Measurements from ENCODE around the gene KCNIP1.

The KCNIP1 gene

DNA sequence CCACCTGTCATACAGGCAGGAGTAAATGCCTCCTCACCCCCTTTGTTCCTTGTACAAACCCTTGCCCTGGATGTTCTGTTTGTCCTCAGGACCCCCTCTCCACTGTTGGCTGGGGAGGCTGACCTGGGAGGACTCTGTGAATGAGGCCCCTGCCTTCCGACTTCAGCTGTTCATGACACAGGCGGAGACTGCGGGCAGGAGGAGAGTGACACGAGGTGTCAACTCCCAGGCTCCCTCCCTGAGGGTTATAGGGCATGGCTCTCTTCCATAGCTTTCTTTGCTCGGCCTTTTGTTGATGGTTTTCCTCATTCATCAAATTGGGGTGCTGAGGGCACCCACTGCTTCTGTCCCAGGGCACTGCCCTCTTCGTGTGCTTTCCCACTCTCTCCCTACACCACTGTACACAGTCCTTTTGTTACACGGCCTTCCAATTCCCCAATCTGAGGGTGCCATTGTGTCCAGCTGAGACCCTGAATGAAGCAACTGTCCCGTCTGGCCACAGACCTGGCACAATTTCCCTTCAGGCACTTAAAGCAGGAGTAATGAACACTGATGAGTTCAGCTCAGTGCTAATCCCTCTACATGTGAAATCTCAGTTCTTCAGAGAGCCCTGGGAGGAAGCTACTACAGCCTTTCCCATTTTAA lies 33.8 kb downstream of the KCNIP1 start:
- no peak overlapping the region for H3K9ac ChIP-seq (ENCODE audit: low read depth, low read length, poor library complexity, severe bottlenecking)
- no peaks in the 10 kb centered on the region for H3K36me3 ChIP-seq (ENCODE audit: insufficient read depth, low read length)
- no peaks in the 10 kb centered on the region for H3K27me3 ChIP-seq (ENCODE audit: insufficient read depth, low read length, poor library complexity, severe bottlenecking)
- no peaks in the 10 kb centered on the region for H3F3A ChIP-seq (ENCODE audit: low read depth)
- no peak overlapping the region for H3K4me3 ChIP-seq (ENCODE audit: low read length, poor library complexity, severe bottlenecking)
- H3K4me2 ChIP-seq (ENCODE audit: low read depth, low read length, poor library complexity, severe bottlenecking) = no peak overlapping the region
- H2AFZ ChIP-seq (ENCODE audit: low read length) = no peak overlapping the region
- TF ChIP-seq EZH2phosphoT487 (IDR thresholded peaks at IDR 0.05; ENCODE audit: borderline replicate concordance) = no peak
- TF ChIP-seq, protein P1, sequence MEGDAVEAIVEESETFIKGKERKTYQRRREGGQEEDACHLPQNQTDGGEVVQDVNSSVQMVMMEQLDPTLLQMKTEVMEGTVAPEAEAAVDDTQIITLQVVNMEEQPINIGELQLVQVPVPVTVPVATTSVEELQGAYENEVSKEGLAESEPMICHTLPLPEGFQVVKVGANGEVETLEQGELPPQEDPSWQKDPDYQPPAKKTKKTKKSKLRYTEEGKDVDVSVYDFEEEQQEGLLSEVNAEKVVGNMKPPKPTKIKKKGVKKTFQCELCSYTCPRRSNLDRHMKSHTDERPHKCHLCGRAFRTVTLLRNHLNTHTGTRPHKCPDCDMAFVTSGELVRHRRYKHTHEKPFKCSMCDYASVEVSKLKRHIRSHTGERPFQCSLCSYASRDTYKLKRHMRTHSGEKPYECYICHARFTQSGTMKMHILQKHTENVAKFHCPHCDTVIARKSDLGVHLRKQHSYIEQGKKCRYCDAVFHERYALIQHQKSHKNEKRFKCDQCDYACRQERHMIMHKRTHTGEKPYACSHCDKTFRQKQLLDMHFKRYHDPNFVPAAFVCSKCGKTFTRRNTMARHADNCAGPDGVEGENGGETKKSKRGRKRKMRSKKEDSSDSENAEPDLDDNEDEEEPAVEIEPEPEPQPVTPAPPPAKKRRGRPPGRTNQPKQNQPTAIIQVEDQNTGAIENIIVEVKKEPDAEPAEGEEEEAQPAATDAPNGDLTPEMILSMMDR (conservative IDR thresholded peaks at IDR 0.05; ENCODE audit: low read length) = no peak
- no peaks in the 10 kb centered on the region for H3K79me2 ChIP-seq (ENCODE audit: insufficient read depth, low read length)
- H3K9me3 ChIP-seq (ENCODE audit: insufficient read depth, low read depth, low read length) = no peaks in the 10 kb centered on the region
- no peaks in the 10 kb centered on the region for H4K20me1 ChIP-seq (ENCODE audit: insufficient read depth, low read length, poor library complexity, severe bottlenecking)
- no peaks in the 10 kb centered on the region for H3K9me2 ChIP-seq (replicated peaks; ENCODE audit: low read depth, low read length)
- no peaks in the 10 kb centered on the region for H3K4me1 ChIP-seq (ENCODE audit: insufficient read depth, low read length, poor library complexity, severe bottlenecking)

DNA sequence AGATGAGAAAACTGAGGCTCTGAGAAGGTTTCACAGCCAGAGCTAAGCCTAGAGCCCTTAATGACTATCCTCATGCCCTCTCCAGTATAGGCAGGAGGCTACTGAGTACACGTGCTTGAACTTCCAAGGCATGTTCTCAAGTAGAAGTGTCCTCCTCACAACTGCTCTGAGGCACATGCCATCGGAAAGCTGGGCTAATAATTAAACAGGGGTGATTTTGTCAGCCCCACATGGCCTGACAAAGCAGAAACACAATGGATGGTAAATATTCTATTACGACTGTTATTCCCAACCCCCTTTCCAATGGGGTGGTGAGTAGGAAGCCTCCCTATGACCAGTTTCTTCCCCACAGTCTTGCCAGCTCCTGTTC lies 34.3 kb downstream of the KCNIP1 start:
- Histone ChIP-seq H3K27me3 (ENCODE audit: insufficient read depth, low read length, poor library complexity, severe bottlenecking) (no peaks in the 10 kb centered on the region), H3K9ac (ENCODE audit: low read depth, low read length, poor library complexity, severe bottlenecking) (no peak overlapping the region), H3K4me1 (ENCODE audit: insufficient read depth, low read length, poor library complexity, severe bottlenecking) (no peaks in the 10 kb centered on the region), H3K4me2 (ENCODE audit: low read depth, low read length, poor library complexity, severe bottlenecking) (no peak overlapping the region), H3K36me3 (ENCODE audit: insufficient read depth, low read length) (no peaks in the 10 kb centered on the region), H3K4me3 (ENCODE audit: low read length, poor library complexity, severe bottlenecking) (no peak overlapping the region), H3K9me2 (replicated peaks; ENCODE audit: low read depth, low read length) (no peaks in the 10 kb centered on the region), H2AFZ (ENCODE audit: low read length) (no peak overlapping the region), H3K79me2 (ENCODE audit: insufficient read depth, low read length) (no peaks in the 10 kb centered on the region), H3K9me3 (ENCODE audit: insufficient read depth, low read depth, low read length) (no peaks in the 10 kb centered on the region), H4K20me1 (ENCODE audit: insufficient read depth, low read length, poor library complexity, severe bottlenecking) (no peaks in the 10 kb centered on the region), H3F3A (ENCODE audit: low read depth) (no peaks in the 10 kb centered on the region)
- TF ChIP-seq, protein P1 (conservative IDR thresholded peaks at IDR 0.05; ENCODE audit: low read length) = no peak
- TF ChIP-seq EZH2phosphoT487 (IDR thresholded peaks at IDR 0.05; ENCODE audit: borderline replicate concordance) = no peak

DNA sequence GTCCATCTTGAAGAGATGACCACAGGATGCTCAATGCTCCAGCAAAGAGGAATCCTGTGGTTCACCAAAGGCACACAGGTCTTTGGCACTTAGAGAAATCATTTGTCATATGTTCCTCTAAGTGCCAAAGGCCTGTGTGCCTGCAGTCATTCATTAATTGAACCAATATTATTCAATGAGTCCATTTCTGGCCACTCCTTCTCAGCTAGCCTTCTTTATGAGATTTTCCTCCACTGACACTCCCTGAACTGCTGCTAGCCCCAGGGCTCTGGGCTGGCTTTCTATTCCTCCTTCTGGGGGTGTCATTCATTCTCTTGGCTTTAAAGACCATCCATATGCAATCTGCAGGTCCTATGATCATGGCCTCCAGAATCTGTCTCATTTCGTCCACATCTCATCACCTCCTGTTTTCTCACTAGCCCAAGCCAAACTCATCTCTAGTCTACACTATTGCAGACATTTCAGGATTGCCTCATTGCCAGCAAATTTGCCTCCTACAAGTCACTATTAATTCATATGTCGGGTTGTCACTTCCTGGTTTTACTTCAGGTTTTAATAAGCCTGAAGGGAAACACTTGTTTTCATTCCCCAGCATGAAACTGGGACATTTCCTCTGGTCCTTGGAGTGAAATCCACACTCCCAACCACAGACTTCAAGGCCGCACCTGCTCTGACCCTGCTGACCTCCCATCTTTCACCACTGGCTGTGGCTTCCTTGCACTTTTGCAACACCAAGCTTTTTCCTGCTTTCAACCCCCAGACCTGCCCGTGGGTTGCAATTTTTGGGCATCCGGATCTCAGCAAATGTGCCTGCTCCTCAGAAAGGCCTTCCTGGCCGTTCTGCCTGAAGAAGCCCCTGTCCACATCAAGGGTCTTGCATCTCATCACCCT lies 35.1 kb downstream of the KCNIP1 start:
- Histone ChIP-seq H3K27me3 (ENCODE audit: insufficient read depth, low read length, poor library complexity, severe bottlenecking) (no peaks in the 10 kb centered on the region), H3K4me2 (ENCODE audit: low read depth, low read length, poor library complexity, severe bottlenecking) (no peak overlapping the region), H3K4me3 (ENCODE audit: low read length, poor library complexity, severe bottlenecking) (no peak overlapping the region), H3K4me1 (ENCODE audit: insufficient read depth, low read length, poor library complexity, severe bottlenecking) (no peaks in the 10 kb centered on the region), H3K9ac (ENCODE audit: low read depth, low read length, poor library complexity, severe bottlenecking) (no peak overlapping the region), H3K9me2 (replicated peaks; ENCODE audit: low read depth, low read length) (no peaks in the 10 kb centered on the region), H3K9me3 (ENCODE audit: insufficient read depth, low read depth, low read length) (no peaks in the 10 kb centered on the region), H3K36me3 (ENCODE audit: insufficient read depth, low read length) (no peaks in the 10 kb centered on the region), H3K79me2 (ENCODE audit: insufficient read depth, low read length) (no peaks in the 10 kb centered on the region), H2AFZ (ENCODE audit: low read length) (no peak overlapping the region), H3F3A (ENCODE audit: low read depth) (no peaks in the 10 kb centered on the region), H4K20me1 (ENCODE audit: insufficient read depth, low read length, poor library complexity, severe bottlenecking) (no peaks in the 10 kb centered on the region)
- TF ChIP-seq, protein P1 (conservative IDR thresholded peaks at IDR 0.05; ENCODE audit: low read length) = no peak
- no peak for TF ChIP-seq EZH2phosphoT487 (IDR thresholded peaks at IDR 0.05; ENCODE audit: borderline replicate concordance)

Measured in Loucy (cell line).